Activated CD8-positive, alpha-beta memory T cell treated with anti-CD3 and anti-CD28 coated beads, Interleukin-2, amount 50 U/mL, for 1 hour (primary cell): ENCODE results near the gene LPO.

Experiments
- DNase-seq: peaks from one replicate; pipeline ENCODE4 v3.0.0-alpha.2; 2020; ENCODE audit errors: extremely low read depth

Gene LPO

GRCh38 chr17:58277802-58278595 is 39.6 kb downstream of the LPO start:
- DNase-seq: no peak

- no peak for DNase-seq
Observed at GRCh38 chr17:58278661-58279015, 40.3 kb downstream of the LPO start.

GRCh38 chr17:58279016-58279711 is 40.8 kb downstream of the LPO start:
- DNase-seq: no peak

- no peak for DNase-seq
Observed at GRCh38 chr17:58279736-58280479, 41.5 kb downstream of the LPO start.

GRCh38 chr17:58280480-58281217 is 42.3 kb downstream of the LPO start, which contains the start of gene MPO:
Gene MPO (minus strand): TSS chr17:58280935. CDS start chr17:58280758, 177 bp downstream.
- no peak for DNase-seq

- no peak for DNase-seq
Observed at GRCh38 chr17:58281511-58282011, 43.2 kb downstream of the LPO start.

- no peak for DNase-seq
Observed at GRCh38 chr17:58282442-58282841, 44.1 kb downstream of the LPO start.

- DNase-seq: no peak
Observed at GRCh38 chr17:58283674-58284612, 45.6 kb downstream of the LPO start.

- no peak for DNase-seq
Observed at GRCh38 chr17:58284613-58285421, 46.4 kb downstream of the LPO start.

GRCh38 chr17:58285422-58285810 is 47.0 kb downstream of the LPO start:
- no peak for DNase-seq

GRCh38 chr17:58289869-58290268 is 51.5 kb downstream of the LPO start:
- DNase-seq: no peak

GRCh38 chr17:58291246-58291645 is 52.9 kb downstream of the LPO start:
- DNase-seq: no peak

GRCh38 chr17:58294034-58294433 is 55.6 kb downstream of the LPO start:
- no peak for DNase-seq

GRCh38 chr17:58300336-58300735 is 62.0 kb downstream of the LPO start:
- DNase-seq: no peak

GRCh38 chr17:58301504-58302150 is 63.2 kb downstream of the LPO start:
- DNase-seq: no peak

- DNase-seq: no peak
Observed at GRCh38 chr17:58302171-58302918, 64.0 kb downstream of the LPO start.

- DNase-seq: no peak
Observed at GRCh38 chr17:58302919-58303585, 64.7 kb downstream of the LPO start.
